GM13976 (cell line): ENCODE data around the gene RTTN.
"Not testable (repeated sequence)": the region's sequence is repeated elsewhere in the genome, so short reads cannot be mapped to it uniquely, and the experiment has no call there.

Source experiments
- DNase-seq: peaks from one replicate; pipeline ENCODE4 v3.0.0; 2012; ENCODE audit warnings: low spot score
- CTCF ChIP-seq: IDR thresholded peaks from 2 replicates; pipeline ENCODE4 v1.5.1; 2012; ENCODE audit warnings: borderline replicate concordance, mild to moderate bottlenecking; ENCODE audit not compliant: insufficient read depth; ENCODE audit errors: extremely low read depth, missing control alignments, control extremely low read depth
- in situ Hi-C: fragments of 300-500 bp; cut with MboI; formaldehyde crosslinking; loops from one replicate; pipeline ENCODE4 v1.12.0; 2022; ENCODE audit warnings: low sequenced_read_pairs, mixed read lengths, inconsistent platforms; ENCODE audit not compliant: unreplicated experiment

Gene RTTN

GRCh38 chr18:70205421-70206397, at the start of gene RTTN:
TSS of gene RTTN (minus strand) at chr18:70205687. CDS start at chr18:70205658, 29 bp downstream.
- TF ChIP-seq CTCF: no peak
- in situ Hi-C loops: loop anchor here (10.0 kb wide), 1 partner anchor 239 kb away; no protein-coding TSS in a partner anchor
- peak; percentile 89 for DNase-seq

- DNase-seq: no peak
- in situ Hi-C loops: no loop called here
- no peak for TF ChIP-seq CTCF
These were observed 45.3 kb upstream of the RTTN start for GRCh38 chr18:70250781-70251180.

DNA sequence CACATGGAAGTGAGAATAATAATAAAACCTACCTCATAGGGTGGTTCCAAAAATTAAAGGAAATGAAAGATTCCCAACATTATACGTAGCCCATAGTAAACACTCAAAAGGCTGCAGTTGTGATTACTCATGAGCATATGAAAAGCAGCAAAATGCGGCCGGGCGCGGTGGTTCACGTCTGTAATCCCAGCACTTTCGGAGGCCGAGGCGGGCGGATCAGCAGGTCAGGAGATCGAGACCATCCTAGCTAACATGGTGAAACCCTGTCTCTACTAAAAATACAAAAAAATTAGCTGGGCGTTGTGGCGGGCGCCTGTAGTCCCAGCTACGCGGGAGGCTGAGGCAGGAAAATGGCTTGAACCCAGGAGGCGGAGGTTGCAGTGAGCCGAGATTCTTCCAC, 44.4 kb upstream of the RTTN start:
- DNase-seq, in situ Hi-C loops: not testable (repeated sequence)

GRCh38 chr18:70249118-70249517, 43.6 kb upstream of the RTTN start:
- in situ Hi-C loops: no loop called here
- no peak for TF ChIP-seq CTCF
- no peak for DNase-seq

- in situ Hi-C loops: no loop called here
- no peak for DNase-seq
- TF ChIP-seq CTCF: no peak
These were observed 40.6 kb upstream of the RTTN start for GRCh38 chr18:70246061-70246466.

DNA sequence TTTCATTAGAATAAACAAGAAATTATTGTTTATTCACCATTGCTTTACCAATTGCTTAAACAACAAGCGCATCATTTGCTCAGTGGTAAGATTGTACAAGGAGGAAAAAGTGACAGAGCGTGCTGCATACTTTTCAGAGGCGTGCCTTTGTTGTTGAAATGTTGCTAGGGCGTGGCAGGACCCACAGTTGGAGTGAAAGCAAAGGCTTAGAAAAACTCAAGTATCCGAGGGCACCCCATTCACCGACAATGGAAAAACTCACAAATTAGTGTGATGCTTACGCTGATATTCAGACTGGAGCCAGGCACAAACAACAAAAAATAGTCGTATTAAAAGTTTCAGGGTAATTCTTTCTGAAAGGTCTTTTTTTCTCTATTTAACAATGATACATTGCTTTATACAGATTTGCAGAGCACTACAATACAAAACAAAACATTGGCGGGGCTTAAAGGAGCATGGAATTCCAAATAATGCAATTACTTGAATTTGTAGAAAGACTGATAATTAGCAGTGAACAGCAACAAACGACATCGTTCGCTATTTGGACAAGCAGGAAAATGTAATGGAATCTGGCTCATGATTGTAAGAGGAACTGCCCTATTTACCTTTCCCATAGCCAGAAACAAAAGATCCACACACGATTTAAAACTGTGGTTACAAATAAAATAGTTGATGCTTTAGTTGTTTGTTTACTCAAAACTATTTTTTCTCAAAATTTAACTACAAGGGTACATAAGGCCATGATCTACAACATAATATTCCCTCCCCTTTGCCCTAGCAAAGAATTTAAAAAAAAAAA, 37.8 kb upstream of the RTTN start:
- DNase-seq: no peak
- no peak for TF ChIP-seq CTCF
- in situ Hi-C loops: no loop called here

DNA sequence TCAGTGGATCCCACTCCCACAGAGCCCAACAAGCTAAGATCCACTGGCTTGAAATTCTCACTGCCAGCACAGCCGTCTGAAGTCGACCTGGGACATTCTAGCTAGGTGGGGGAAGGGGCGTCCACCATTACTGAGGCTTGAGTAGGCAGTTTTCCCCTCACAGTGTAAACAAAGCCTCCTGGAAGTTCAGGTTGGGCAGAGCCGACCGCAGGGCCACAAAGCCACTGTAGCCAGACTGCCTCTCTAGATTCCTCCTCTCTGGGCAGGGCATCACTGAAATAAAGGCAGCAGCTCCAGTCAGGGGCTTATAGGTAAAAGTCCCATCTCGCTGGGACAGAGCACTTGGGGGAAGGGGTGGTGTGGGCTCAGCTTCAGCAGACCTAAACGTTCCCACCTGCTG, 31.4 kb upstream of the RTTN start:
- DNase-seq, in situ Hi-C loops: not testable (repeated sequence)
